Suprapubic skin (tissue), 4 donors: ENCODE data around the gene CDH4.

Source experiments
- POLR2A ChIP-seq, 2 donors: fragments of 450-650 bp; IDR thresholded peaks; one replicate each; pipeline ENCODE4 v1.6.1; 2017; ENCODE audit warnings: antibody characterized with exemption in 2 of 2, mild to moderate bottlenecking in 2 of 2, moderate library complexity in 2 of 2
- POLR2AphosphoS5 ChIP-seq, 3 donors: sonication (generic); formaldehyde crosslinking; IDR thresholded peaks; one replicate each; pipeline ENCODE4 v1.6.1; 2017; ENCODE audit warnings: antibody characterized with exemption in 3 of 3
- TF ChIP-seq, protein P1 (sequence below), 2 donors: fragments of 200-600 bp in 1 of 2; fragments of 450-650 bp in 1 of 2; sonication (generic) in 1 of 2; IDR thresholded peaks; one replicate each; pipeline ENCODE4 v1.5.1; 2016 to 2019; ENCODE audit warnings: antibody characterized with exemption in 2 of 2, mild to moderate bottlenecking in 1 of 2, moderate library complexity in 1 of 2

DNA sequence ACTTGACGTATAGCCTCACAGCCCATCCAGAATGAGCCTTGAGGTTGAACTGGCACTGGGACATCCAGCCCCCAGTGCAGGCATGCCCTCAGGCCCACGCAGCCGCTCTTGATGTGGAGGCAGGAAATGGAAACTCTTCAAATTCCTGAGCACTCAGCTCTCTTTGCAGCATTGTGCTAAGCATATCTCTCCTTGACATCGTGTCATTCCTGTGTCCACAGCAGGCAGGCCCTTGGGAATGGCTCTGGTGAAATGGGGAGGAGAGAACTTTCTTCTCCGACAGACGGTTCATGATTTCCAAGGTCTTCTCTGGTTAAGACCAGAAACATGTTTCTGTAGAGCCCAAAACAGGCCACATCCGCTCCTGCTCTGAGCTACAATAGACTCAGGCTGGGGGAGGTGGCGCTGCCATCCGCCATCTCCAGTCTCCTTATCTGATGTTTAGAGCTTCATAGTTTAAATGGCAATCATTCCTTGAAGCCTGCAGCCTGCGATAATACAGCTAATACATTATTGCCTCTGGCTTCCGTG lies 248.8 kb downstream of the CDH4 start:
- TF ChIP-seq POLR2AphosphoS5 (IDR thresholded peaks at IDR 0.05) = no peak
- no peak for TF ChIP-seq POLR2A (IDR thresholded peaks at IDR 0.05)
- TF ChIP-seq, protein P1, sequence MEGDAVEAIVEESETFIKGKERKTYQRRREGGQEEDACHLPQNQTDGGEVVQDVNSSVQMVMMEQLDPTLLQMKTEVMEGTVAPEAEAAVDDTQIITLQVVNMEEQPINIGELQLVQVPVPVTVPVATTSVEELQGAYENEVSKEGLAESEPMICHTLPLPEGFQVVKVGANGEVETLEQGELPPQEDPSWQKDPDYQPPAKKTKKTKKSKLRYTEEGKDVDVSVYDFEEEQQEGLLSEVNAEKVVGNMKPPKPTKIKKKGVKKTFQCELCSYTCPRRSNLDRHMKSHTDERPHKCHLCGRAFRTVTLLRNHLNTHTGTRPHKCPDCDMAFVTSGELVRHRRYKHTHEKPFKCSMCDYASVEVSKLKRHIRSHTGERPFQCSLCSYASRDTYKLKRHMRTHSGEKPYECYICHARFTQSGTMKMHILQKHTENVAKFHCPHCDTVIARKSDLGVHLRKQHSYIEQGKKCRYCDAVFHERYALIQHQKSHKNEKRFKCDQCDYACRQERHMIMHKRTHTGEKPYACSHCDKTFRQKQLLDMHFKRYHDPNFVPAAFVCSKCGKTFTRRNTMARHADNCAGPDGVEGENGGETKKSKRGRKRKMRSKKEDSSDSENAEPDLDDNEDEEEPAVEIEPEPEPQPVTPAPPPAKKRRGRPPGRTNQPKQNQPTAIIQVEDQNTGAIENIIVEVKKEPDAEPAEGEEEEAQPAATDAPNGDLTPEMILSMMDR (IDR thresholded peaks at IDR 0.05) = no peak
